Activated CD4-positive, alpha-beta T cell treated with anti-CD3 and anti-CD28 coated beads, Interleukin-2, amount 10 ng/mL, durations not matched to agents 24 days and 14 days (primary cell): ENCODE results near the gene CXCL6. TPM values are rescaled to one million over a fixed set of nuclear protein-coding genes. Genes with fewer than 3 reads are reported as not detected.

Experiments
- DNase-seq: peaks from one replicate; pipeline ENCODE4 v3.0.0; 2022
- H3K27ac Mint-ChIP-seq: one replicate; pipeline ENCODE4 v1.8.0; 2022; ENCODE audit warnings: mild to moderate bottlenecking, mixed read lengths
- H3K27me3 Mint-ChIP-seq: one replicate; pipeline ENCODE4 v1.8.0; 2022; ENCODE audit warnings: mixed read lengths
- H3K36me3 Mint-ChIP-seq: one replicate; pipeline ENCODE4 v1.8.0; 2022; ENCODE audit warnings: low read depth, mild to moderate bottlenecking, mixed read lengths
- H3K4me1 Mint-ChIP-seq: one replicate; pipeline ENCODE4 v1.8.0; 2021; ENCODE audit warnings: mixed read lengths
- H3K4me3 Mint-ChIP-seq: one replicate; pipeline ENCODE4 v1.8.0; 2022; ENCODE audit warnings: mild to moderate bottlenecking, moderate library complexity, mixed read lengths
- H3K9me3 Mint-ChIP-seq: one replicate; pipeline ENCODE4 v1.8.0; 2021; ENCODE audit warnings: mixed read lengths
- intact Hi-C: fragments of 100-400 bp; cut with micrococcal nuclease; formaldehyde crosslinking; loops from one replicate; pipeline ENCODE4 v1.15.1; 2023
- total RNA-seq: library from RNA; stranded (reverse); gene quantifications from 2 replicates; pipeline ENCODE4 v1.2.3, GENCODE V29; 2022

Gene CXCL6
- total RNA-seq, 1 donor from 2014 or later, result not detected

DNA sequence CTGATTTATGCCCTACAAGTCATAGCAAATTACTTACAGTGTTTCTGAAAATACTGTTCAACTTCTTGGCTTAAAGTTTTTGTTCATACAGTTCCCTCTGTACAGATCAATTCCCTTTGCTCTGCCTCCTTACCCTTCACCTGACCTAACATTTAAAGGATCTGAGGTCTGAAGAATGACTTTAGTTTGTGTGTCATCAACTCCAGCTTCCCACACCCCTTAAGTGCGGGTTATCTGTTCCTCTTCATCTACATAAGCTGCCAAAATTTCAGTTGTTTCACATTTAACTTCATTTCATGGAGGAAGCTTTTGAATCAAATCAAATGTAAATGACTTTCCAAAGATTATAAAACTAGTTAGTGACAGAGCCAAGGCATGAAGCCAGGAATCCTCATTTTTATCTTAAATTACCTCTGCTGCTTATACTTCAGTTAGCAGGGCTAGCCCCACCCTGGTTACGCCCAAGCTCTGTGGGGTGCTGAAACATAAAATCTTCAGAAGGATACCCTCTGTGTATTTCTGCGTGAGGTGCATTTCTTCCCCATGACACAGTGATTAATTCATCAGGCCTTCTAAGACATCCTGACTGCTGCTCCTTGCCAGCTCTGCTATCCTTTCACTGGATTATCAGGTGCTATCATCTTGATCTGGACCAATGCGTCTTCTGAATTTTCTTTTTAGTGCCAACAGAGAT is 49.2 kb downstream of the CXCL6 start:
- H3K9me3 Mint-ChIP-seq, result no peaks in the 10 kb centered on the region
- no peaks in the 10 kb centered on the region for H3K36me3 Mint-ChIP-seq
- H3K4me3 Mint-ChIP-seq, result no peak overlapping the region
- intact Hi-C loops, result no loop called here
- H3K27me3 Mint-ChIP-seq, result peaks cover 5% of the 10 kb centered on the region
- DNase-seq, result no peak
- peaks cover 3% of the 10 kb centered on the region for H3K4me1 Mint-ChIP-seq
- H3K27ac Mint-ChIP-seq, result no peak overlapping the region

Other genes with a start within 250 kb of the CXCL6 start
- not detected in 2 replicates for gene RASSF6, start 216.2 kb upstream of the CXCL6 start, total RNA-seq
- 10.8 and 11.8 TPM in 2 replicates for gene CXCL8, start 96.1 kb upstream of the CXCL6 start, total RNA-seq
- not detected in 2 replicates for gene PF4V1, start 16.6 kb downstream of the CXCL6 start, total RNA-seq
- not detected in 2 replicates for gene CXCL1, start 32.7 kb downstream of the CXCL6 start, total RNA-seq
- not detected in 2 replicates for gene PF4, start 145.3 kb downstream of the CXCL6 start, total RNA-seq
- gene PPBP, start 151.5 kb downstream of the CXCL6 start, total RNA-seq, result not detected in 2 replicates
- gene CXCL5, start 162.0 kb downstream of the CXCL6 start, total RNA-seq, result not detected in 2 replicates
- gene CXCL3, start 202.0 kb downstream of the CXCL6 start, total RNA-seq, result not detected in 2 replicates